Muscle of arm (tissue), 14 donors: Measurements from ENCODE around the gene SYNPO2. TPM values are rescaled to one million over a fixed set of nuclear protein-coding genes. Genes with fewer than 3 reads are reported as not detected.
A peak's percentile ranks its signal among the peaks of the same experiment; 100 is the strongest.

Experiments used
- DNase-seq: peaks from one replicate; pipeline ENCODE4 v3.0.0-alpha.2; 2013
- long read RNA-seq, 11 donors: transcript quantifications; one replicate each; lab custom pipeline, GENCODE V29; 2026
- polyA plus RNA-seq, 12 donors: library from polyadenylated mRNA; unstranded; fragments of 120-200 nt; gene quantifications; one replicate each; pipeline ENCODE4 v1.2.1, GENCODE V29; 2013; ENCODE audit not compliant: insufficient read length in 12 of 12

SYNPO2 gene
- 100 to 1,000 TPM in 8 of 12 donors, 10 to 100 TPM in 3, not detected in 1; 61.0 to 183 (median 135) TPM for polyA plus RNA-seq
- long read RNA-seq, donor 1, full-length matches to known transcripts: 6 of 78 reads
- long read RNA-seq, donor 1, partial matches to known transcripts: 72 of 78 reads
- long read RNA-seq, donor 1, other reads (novel, unspliced or antisense): 0 of 78 reads
- long read RNA-seq, donor 2, full-length matches to known transcripts: 1 of 64 reads
- long read RNA-seq, donor 2, partial matches to known transcripts: 63 of 64 reads
- long read RNA-seq, donor 2, other reads (novel, unspliced or antisense): 0 of 64 reads
- long read RNA-seq, donor 3, full-length matches to known transcripts: 5 of 96 reads
- long read RNA-seq, donor 3, partial matches to known transcripts: 91 of 96 reads
- long read RNA-seq, donor 3, other reads (novel, unspliced or antisense): 0 of 96 reads
- long read RNA-seq, donor 4, full-length matches to known transcripts: 1 of 28 reads
- long read RNA-seq, donor 4, partial matches to known transcripts: 27 of 28 reads
- long read RNA-seq, donor 4, other reads (novel, unspliced or antisense): 0 of 28 reads
- long read RNA-seq, donor 5, full-length matches to known transcripts: 8 of 384 reads
- long read RNA-seq, donor 5, partial matches to known transcripts: 376 of 384 reads
- long read RNA-seq, donor 5, other reads (novel, unspliced or antisense): 0 of 384 reads
- long read RNA-seq, donor 6, full-length matches to known transcripts: 1 of 30 reads
- long read RNA-seq, donor 6, partial matches to known transcripts: 29 of 30 reads
- long read RNA-seq, donor 6, other reads (novel, unspliced or antisense): 0 of 30 reads
- long read RNA-seq, donor 7, full-length matches to known transcripts: 3 of 68 reads
- long read RNA-seq, donor 7, partial matches to known transcripts: 65 of 68 reads
- long read RNA-seq, donor 7, other reads (novel, unspliced or antisense): 0 of 68 reads
- long read RNA-seq, donor 8, full-length matches to known transcripts: 6 of 114 reads
- long read RNA-seq, donor 8, partial matches to known transcripts: 108 of 114 reads
- long read RNA-seq, donor 8, other reads (novel, unspliced or antisense): 0 of 114 reads
- long read RNA-seq, donor 9, full-length matches to known transcripts: 1 of 20 reads
- long read RNA-seq, donor 9, partial matches to known transcripts: 19 of 20 reads
- long read RNA-seq, donor 9, other reads (novel, unspliced or antisense): 0 of 20 reads
- long read RNA-seq, donor 10, full-length matches to known transcripts: 4 of 118 reads
- long read RNA-seq, donor 10, partial matches to known transcripts: 114 of 118 reads
- long read RNA-seq, donor 10, other reads (novel, unspliced or antisense): 0 of 118 reads
- long read RNA-seq, donor 11, full-length matches to known transcripts: 3 of 53 reads
- long read RNA-seq, donor 11, partial matches to known transcripts: 50 of 53 reads
- long read RNA-seq, donor 11, other reads (novel, unspliced or antisense): 0 of 53 reads

GRCh38 chr4:118888666-118889311 is at the start of gene SYNPO2:
Gene SYNPO2 (plus strand): TSS chr4:118888854. CDS start chr4:118889037, 183 bp downstream.
- peak; percentile 69 for DNase-seq

- no peak for DNase-seq
Measured at GRCh38 chr4:118839221-118839927, 49.3 kb upstream of the SYNPO2 start.

GRCh38 chr4:118842055-118842454 is 46.6 kb upstream of the SYNPO2 start:
- DNase-seq: no peak

- DNase-seq: no peak
Measured at GRCh38 chr4:118843237-118843636, 45.4 kb upstream of the SYNPO2 start.

- no peak for DNase-seq
Measured at GRCh38 chr4:118845552-118846050, 43.1 kb upstream of the SYNPO2 start.

GRCh38 chr4:118846979-118847378 is 41.7 kb upstream of the SYNPO2 start:
- DNase-seq: no peak

- no peak for DNase-seq
Measured at GRCh38 chr4:118848242-118848641, 40.4 kb upstream of the SYNPO2 start.

GRCh38 chr4:118848901-118849300 is 39.8 kb upstream of the SYNPO2 start:
- no peak for DNase-seq

- no peak for DNase-seq
Measured at GRCh38 chr4:118849867-118850487, 38.7 kb upstream of the SYNPO2 start.

GRCh38 chr4:118850488-118851173 is 38.0 kb upstream of the SYNPO2 start:
- no peak for DNase-seq

- no peak for DNase-seq
Measured at GRCh38 chr4:118857760-118858159, 30.9 kb upstream of the SYNPO2 start.

- no peak for DNase-seq
Measured at GRCh38 chr4:118858779-118859178, 29.9 kb upstream of the SYNPO2 start.

GRCh38 chr4:118865091-118865708 is 23.5 kb upstream of the SYNPO2 start:
- DNase-seq: no peak

GRCh38 chr4:118866442-118866841 is 22.2 kb upstream of the SYNPO2 start:
- no peak for DNase-seq

GRCh38 chr4:118867311-118868067 is 21.2 kb upstream of the SYNPO2 start:
- DNase-seq: peak; percentile 42

GRCh38 chr4:118869808-118870342 is 18.8 kb upstream of the SYNPO2 start:
- peak; percentile 38 for DNase-seq

- no peak for DNase-seq
Measured at GRCh38 chr4:118872181-118872580, 16.5 kb upstream of the SYNPO2 start.
